ENCODE results near the gene RCSD1.
"Not testable (repeated sequence)": the region's sequence is repeated elsewhere in the genome, so short reads cannot be mapped to it uniquely, and the experiment has no call there.

The RCSD1 gene

GRCh38 chr1:167742392-167743057 lies 112.5 kb downstream of the RCSD1 start:
- DNase-seq (ENCODE audit: low read depth), result not testable (repeated sequence)

DNA sequence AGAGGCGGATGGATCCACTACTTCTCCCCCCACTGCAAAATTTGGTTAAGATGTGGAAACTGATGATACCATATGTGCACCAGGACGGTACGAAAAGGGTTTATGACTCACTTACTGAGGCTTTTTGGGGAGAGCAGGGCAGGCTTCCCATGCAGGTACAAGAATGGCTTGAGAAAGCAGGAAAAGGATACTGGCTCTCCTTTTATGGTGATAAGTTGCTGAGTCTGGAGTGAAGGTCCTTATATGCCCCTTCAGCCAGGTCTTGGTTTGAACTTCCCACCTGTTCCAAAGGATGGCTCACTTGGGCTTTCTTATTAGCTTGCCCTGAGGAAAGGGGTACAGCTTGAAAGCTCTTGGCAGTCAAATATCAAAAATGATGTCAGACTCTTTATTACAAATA lies 114.9 kb downstream of the RCSD1 start:
- DNase-seq (ENCODE audit: low read depth), result no peak

DNA sequence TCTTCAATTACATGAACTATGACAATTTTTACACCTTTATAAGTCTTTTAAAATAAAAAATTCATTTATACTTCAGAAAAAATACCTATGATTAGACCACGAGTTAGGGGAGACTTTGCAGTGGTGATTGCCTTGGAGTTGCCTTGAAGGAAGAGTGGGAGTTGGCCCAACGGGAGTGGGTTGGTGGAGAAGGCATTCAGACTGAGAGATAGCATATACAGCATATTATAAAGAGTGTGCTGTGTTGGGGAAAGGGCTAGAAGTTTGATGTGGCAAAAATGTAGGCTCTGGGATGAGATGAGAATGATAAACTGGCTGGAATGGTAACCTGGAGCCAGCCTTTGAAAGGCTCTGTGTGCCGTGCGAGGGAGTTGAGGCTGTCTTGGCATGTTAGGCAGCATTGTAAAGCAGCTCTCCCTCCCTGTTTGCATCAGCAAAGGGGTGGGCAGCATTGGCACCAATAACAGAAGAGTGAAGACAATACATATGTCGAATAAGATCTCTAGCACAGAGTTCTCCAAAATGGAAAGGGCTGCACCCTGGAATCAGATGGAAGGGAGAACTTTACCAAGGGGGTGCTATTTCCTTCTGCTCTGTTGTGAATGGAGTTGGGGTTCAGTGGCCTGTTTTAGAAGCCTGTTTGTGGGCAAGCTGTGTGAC lies 116.1 kb downstream of the RCSD1 start:
- DNase-seq (ENCODE audit: low read depth), result no peak

GRCh38 chr1:167746988-167747655 lies 117.1 kb downstream of the RCSD1 start:
- DNase-seq (ENCODE audit: low read depth), result no peak

DNA sequence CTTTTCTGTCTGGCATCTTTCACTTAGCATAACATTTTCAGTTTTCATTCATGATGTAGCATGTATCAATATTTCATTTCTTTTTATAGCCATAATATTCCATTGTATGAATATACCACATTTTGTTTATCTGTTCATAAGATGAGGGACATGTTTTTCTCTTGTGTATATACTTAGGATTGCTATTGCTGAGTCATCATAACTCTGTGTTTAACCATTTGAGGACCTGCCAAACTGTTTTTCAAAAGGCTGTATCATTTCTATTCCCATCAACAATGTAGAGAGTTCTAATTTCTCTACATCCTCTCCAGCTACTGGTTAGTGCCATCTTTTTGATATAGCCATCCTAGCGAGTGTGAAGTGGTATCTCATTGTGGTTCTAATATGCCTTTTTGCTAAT lies 118.0 kb downstream of the RCSD1 start:
- DNase-seq (ENCODE audit: low read depth), result peak; percentile 26

DNA sequence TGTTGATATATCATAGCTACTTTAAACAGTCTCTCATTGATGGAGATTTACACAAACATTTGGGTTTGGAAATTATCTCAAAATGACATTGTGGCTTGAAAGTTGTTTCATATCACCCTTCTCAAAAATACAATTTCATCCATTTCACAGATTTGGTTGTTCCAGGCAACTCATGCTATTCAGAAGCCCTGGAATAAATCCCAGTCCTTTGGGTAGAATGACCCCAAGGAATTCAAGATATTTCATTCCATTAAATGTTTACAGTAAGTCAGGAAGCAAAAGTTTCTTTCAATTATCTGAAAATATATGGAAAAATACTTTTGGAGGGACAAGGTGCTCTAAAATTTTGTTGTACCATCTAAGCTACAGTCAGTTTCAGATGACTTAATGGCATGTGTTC lies 118.9 kb downstream of the RCSD1 start:
- DNase-seq (ENCODE audit: low read depth), result peak; percentile 19

GRCh38 chr1:167749741-167750140 lies 119.7 kb downstream of the RCSD1 start:
- no peak for DNase-seq (ENCODE audit: low read depth)

DNA sequence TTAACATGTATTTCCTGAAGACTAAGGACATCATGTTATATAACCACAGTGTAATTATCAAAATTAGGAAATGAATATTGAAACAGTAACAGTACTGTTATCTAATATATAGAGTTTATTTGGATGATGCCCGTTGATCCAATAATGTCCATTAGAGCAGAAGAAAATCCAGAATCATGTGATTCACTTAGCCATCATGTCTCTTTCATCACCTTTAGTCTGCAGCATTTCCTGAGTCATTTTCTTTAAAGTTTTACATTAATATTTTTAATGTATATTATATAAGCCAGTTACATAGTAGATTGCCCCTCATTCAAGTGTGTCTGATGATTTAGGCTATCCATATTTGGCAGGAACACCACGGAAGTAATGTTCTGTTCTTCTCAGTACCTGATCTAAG lies 120.6 kb downstream of the RCSD1 start:
- no peak for DNase-seq (ENCODE audit: low read depth)

DNA sequence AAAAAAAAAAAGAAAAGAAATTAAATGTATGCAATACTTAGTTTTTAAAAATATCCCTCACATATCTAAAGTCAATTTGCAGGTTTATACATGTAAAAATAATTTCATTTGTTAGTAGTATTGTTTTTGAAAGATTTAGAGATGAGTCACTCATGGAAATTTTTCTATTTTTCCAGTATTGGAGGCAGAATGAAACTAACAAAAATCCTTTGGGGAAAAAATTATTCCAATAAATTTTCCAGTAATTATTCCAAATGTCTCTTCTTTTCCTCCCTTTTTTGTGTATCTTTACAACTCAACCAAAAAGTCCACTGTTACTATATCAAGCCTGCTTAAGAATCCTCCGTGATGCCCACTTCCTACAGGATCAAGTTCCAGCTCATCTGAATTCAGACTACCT lies 121.6 kb downstream of the RCSD1 start:
- no peak for DNase-seq (ENCODE audit: low read depth)

DNA sequence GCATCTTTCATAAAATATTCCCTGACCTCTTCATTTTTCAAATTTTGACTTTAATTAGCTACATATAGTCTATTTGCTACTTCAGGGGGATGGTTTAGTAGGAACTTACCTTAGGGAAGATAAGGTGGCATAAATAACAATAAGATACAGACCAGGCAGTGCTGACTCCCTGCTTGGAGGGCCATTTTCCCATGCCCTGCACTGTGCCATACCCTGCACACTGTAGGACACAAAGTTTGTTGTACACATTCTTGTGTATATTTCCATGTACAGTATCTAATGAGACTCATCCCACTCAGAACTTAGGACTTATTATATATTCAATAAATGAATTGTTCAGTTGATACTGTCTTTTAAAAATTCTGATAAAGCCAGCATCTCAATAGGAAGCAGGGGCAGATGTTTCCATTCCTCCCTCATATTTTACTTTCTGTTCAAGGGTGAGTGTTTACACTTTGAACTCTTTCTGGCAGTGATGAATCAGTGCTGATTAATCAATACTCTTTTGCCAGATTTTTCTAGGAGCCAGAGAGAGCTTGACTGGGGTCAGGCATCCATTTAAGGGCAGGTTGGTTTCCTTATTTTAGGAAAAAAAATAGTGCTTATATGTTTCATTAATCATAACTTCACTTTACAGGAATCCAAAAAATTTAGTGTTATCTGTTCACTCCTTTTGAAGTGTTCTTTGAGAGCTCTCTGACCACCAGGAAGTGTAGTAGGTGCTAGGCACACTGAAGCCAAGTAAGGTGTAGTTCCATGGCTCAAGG lies 122.4 kb downstream of the RCSD1 start:
- DNase-seq (ENCODE audit: low read depth), result no peak

- no peak for DNase-seq (ENCODE audit: low read depth)
Measured at GRCh38 chr1:167755654-167756053, 125.6 kb downstream of the RCSD1 start.
